Esophagus muscularis mucosa (tissue), 4 donors: ENCODE data around the gene SECISBP2. TPM values are rescaled to one million over a fixed set of nuclear protein-coding genes. Genes with fewer than 3 reads are reported as not detected.
"Not testable (repeated sequence)": the region's sequence is repeated elsewhere in the genome, so short reads cannot be mapped to it uniquely, and the experiment has no call there.

Experiments
- DNase-seq: peaks from one replicate; pipeline ENCODE4 v3.0.0-alpha.2; 2017; ENCODE audit errors: extremely low spot score
- H3K27ac ChIP-seq, 4 donors: fragments of 200-600 bp; sonication (generic); replicated peaks in 1 of 4; 1 replicate in 3 of 4; 2 replicates in 1 of 4; pipeline ENCODE4 v1.5.1; 2016 to 2019; ENCODE audit warnings: mild to moderate bottlenecking in 1 of 4
- H3K27me3 ChIP-seq, 4 donors: fragments of 200-600 bp; sonication (generic); one replicate each; pipeline versions ENCODE4 v1.5.1 to v1.6.0; 2016 to 2019
- H3K36me3 ChIP-seq, 4 donors: fragments of 200-600 bp; sonication (generic); one replicate each; pipeline ENCODE4 v1.5.1; 2016 to 2019
- H3K4me1 ChIP-seq, 4 donors: fragments of 200-600 bp; sonication (generic); one replicate each; pipeline ENCODE4 v1.5.1; 2016 to 2019
- H3K4me3 ChIP-seq, 4 donors: fragments of 200-600 bp; sonication (generic); 1 replicate in 2 of 4; 2 replicates in 2 of 4; pipeline ENCODE4 v1.5.1; 2016 to 2019; ENCODE audit warnings: mild to moderate bottlenecking in 4 of 4, moderate library complexity in 1 of 4
- H3K9me3 ChIP-seq, 4 donors: fragments of 200-600 bp; sonication (generic); 1 replicate in 3 of 4; 2 replicates in 1 of 4; pipeline ENCODE4 v1.5.1; 2016 to 2019
- EP300 ChIP-seq: sonication (generic); formaldehyde crosslinking; IDR thresholded peaks from one replicate; pipeline ENCODE4 v1.6.1; 2017; ENCODE audit warnings: antibody characterized with exemption
- POLR2A ChIP-seq: fragments of 450-650 bp; IDR thresholded peaks from one replicate; pipeline ENCODE4 v1.6.1; 2017; ENCODE audit warnings: antibody characterized with exemption, moderate library complexity, mild to moderate bottlenecking, low read depth
- POLR2AphosphoS5 ChIP-seq, 2 donors: sonication (generic); formaldehyde crosslinking; IDR thresholded peaks; one replicate each; pipeline ENCODE4 v1.6.1; 2017; ENCODE audit warnings: antibody characterized with exemption in 2 of 2
- WGBS: methylation state at CpG from one replicate; pipeline ENCODE4 v1.1.5; 2018; 5-methylcytosine and 5-hydroxymethylcytosine counted together
- intact Hi-C: fragments of 100-400 bp; cut with DNase I; formaldehyde crosslinking; loops from one replicate; pipeline ENCODE4 v1.15.1; 2023
- total RNA-seq, 4 donors: library from RNA; depleted of rRNA; stranded (reverse); fragments of >200 nt; gene quantifications; one replicate each; pipeline versions ENCODE4 v1.1.0 to v1.2.1, GENCODE V29; 2016
- TF ChIP-seq, protein P1 (sequence below), 3 experiments: fragments of 200-600 bp in 2 of 3; fragments of 450-650 bp in 1 of 3; sonication (generic) in 2 of 3; IDR thresholded peaks; one replicate each; pipeline ENCODE4 v1.5.1; 2017 to 2019; ENCODE audit warnings: antibody characterized with exemption in 3 of 3, mild to moderate bottlenecking in 2 of 3, moderate library complexity in 1 of 3

SECISBP2 gene
- total RNA-seq, 4 donors from 2014 or later, result 24.0 to 32.8 (median 29.0) TPM

DNA sequence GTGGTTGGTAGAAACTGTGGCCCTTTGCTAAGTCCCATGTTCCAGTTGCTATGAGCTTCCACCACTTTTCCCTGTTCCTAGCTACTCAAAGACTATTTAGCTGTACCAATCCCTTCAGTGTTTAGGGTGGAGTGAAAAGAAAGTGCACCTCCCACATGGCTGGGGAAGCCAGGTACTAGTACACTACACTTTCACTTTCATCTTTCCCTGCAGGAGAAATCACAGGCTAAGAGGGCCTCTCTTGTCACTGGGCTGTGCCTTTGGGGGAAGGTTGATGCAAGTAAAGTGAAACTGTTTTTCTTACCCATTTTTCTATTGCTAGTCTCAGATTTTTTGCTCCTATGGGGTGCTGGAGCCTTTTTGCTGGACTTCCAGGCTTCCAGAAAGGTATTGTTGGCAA lies 40.8 kb upstream of the SECISBP2 start:
- peaks cover 0 to 17% (median 11%) of the 10 kb centered on the region in 4 donors for H3K9me3 ChIP-seq
- no peaks in the 10 kb centered on the region for H3K36me3 ChIP-seq
- no peak overlapping the region for H3K4me3 ChIP-seq
- DNase-seq, result no peak
- peaks cover 0 to 8% (median 3%) of the 10 kb centered on the region in 4 donors for H3K4me1 ChIP-seq
- intact Hi-C loops, result loop anchor here (10.0 kb wide), 1 partner anchor 93 kb away; no protein-coding TSS in a partner anchor
- no peak overlapping the region for H3K27ac ChIP-seq
- no peaks in the 10 kb centered on the region for H3K27me3 ChIP-seq
- TF ChIP-seq, protein P1, sequence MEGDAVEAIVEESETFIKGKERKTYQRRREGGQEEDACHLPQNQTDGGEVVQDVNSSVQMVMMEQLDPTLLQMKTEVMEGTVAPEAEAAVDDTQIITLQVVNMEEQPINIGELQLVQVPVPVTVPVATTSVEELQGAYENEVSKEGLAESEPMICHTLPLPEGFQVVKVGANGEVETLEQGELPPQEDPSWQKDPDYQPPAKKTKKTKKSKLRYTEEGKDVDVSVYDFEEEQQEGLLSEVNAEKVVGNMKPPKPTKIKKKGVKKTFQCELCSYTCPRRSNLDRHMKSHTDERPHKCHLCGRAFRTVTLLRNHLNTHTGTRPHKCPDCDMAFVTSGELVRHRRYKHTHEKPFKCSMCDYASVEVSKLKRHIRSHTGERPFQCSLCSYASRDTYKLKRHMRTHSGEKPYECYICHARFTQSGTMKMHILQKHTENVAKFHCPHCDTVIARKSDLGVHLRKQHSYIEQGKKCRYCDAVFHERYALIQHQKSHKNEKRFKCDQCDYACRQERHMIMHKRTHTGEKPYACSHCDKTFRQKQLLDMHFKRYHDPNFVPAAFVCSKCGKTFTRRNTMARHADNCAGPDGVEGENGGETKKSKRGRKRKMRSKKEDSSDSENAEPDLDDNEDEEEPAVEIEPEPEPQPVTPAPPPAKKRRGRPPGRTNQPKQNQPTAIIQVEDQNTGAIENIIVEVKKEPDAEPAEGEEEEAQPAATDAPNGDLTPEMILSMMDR (IDR thresholded peaks at IDR 0.05), result no peak
- TF ChIP-seq POLR2AphosphoS5 (IDR thresholded peaks at IDR 0.05) (no peak), EP300 (no peak), POLR2A (no peak)

- WGBS, result 95% methylated on average over 2 of the region's 2 CpGs
- Histone ChIP-seq H3K4me3 (no peak overlapping the region), H3K27me3 (no peaks in the 10 kb centered on the region), H3K9me3 (peaks cover 0 to 10% (median 5%) of the 10 kb centered on the region in 4 donors), H3K27ac (no peak overlapping the region), H3K36me3 (no peaks in the 10 kb centered on the region), H3K4me1 (peaks cover 0 to 12% (median 5%) of the 10 kb centered on the region in 4 donors)
- DNase-seq, result no peak
- intact Hi-C loops, result loop anchor here (10.0 kb wide), 1 partner anchor 94 kb away; no protein-coding TSS in a partner anchor
- TF ChIP-seq POLR2AphosphoS5 (IDR thresholded peaks at IDR 0.05) (no peak), POLR2A (no peak), EP300 (no peak)
- TF ChIP-seq, protein P1 (IDR thresholded peaks at IDR 0.05), result no peak
These were observed 39.7 kb upstream of the SECISBP2 start for GRCh38 chr9:89278551-89278950.

DNA sequence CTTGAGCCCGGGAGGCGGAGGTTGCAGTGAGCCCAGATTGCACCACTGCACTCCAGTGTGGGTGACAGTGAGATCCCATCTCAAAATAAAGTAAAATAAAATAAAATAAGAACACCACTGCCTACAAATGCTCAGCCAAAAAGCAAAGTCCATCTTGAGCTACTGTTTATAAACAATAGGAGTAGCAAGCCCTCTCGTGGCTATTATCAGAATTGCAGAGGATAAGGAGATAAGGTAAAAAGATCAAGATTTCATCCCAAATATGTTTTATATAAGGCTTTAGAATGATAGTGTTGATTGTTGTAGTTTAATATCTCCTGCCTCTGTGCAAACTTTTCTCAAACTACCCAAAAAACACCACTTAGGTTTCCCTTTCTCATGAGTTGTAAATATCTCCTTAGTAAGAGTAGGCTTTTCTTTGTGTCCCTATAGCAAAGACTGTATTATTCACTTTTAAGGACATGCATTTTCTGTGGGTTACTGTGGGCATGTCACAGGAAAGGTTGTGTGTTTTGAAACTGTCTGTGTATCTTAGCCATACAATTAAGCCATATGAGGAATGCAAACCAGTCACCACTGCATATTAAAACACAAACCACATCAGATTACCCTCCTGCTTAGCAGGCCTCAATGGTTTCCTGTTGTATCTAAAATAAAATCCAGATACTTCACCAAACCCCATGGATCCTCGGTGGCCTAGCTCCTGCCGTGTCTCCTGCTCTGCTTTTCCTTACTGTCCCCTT lies 39.1 kb upstream of the SECISBP2 start:
- no peak for DNase-seq
- peaks cover 0 to 12% (median 5%) of the 10 kb centered on the region in 4 donors for H3K4me1 ChIP-seq
- no peak overlapping the region for H3K27ac ChIP-seq
- WGBS, result 67% methylated on average over 5 of the region's 5 CpGs
- intact Hi-C loops, result loop anchor here (10.0 kb wide), 1 partner anchor 94 kb away; no protein-coding TSS in a partner anchor
- H3K4me3 ChIP-seq, result no peak overlapping the region
- H3K27me3 ChIP-seq, result no peaks in the 10 kb centered on the region
- peaks cover 0 to 4% (median under 1%) of the 10 kb centered on the region in 4 donors for H3K9me3 ChIP-seq
- no peak for TF ChIP-seq POLR2A
- TF ChIP-seq, protein P1 (IDR thresholded peaks at IDR 0.05), result peak; percentile 70 to 80 (median 77)
- no peaks in the 10 kb centered on the region for H3K36me3 ChIP-seq

GRCh38 chr9:89281106-89281505 lies 37.2 kb upstream of the SECISBP2 start:
- no peak for DNase-seq
- H3K9me3 ChIP-seq, result no peaks in the 10 kb centered on the region
- H3K27me3 ChIP-seq, result no peaks in the 10 kb centered on the region
- intact Hi-C loops, result loop anchor here (5.0 to 10.0 kb wide), 2 partner anchors 276 to 689 kb away; no protein-coding TSS in a partner anchor
- peaks cover 0 to 12% (median 5%) of the 10 kb centered on the region in 4 donors for H3K4me1 ChIP-seq
- TF ChIP-seq POLR2A, result no peak
- no peak for TF ChIP-seq POLR2AphosphoS5 (IDR thresholded peaks at IDR 0.05)
- no peak for TF ChIP-seq EP300
- TF ChIP-seq, protein P1 (IDR thresholded peaks at IDR 0.05), result no peak
- H3K36me3 ChIP-seq, result no peaks in the 10 kb centered on the region
- WGBS, result 81% methylated on average over 2 of the region's 2 CpGs
- H3K27ac ChIP-seq, result no peak overlapping the region
- H3K4me3 ChIP-seq, result no peak overlapping the region

- not testable (repeated sequence) for DNase-seq, H3K27ac ChIP-seq, H3K36me3 ChIP-seq, H3K9me3 ChIP-seq, H3K27me3 ChIP-seq
- Histone ChIP-seq H3K4me3 (peak overlapping the region; percentile 40 to 53 (median 48)), H3K4me1 (peaks cover 0 to 12% (median 5%) of the 10 kb centered on the region in 4 donors)
- intact Hi-C loops, result loop anchor here (5.0 to 10.0 kb wide), 2 partner anchors 278 to 690 kb away; no protein-coding TSS in a partner anchor
- WGBS, result 52% methylated on average over 5 of the region's 42 CpGs
These were observed 35.9 kb upstream of the SECISBP2 start for GRCh38 chr9:89282248-89282968.
